22Rv1 (cell line): Measurements from ENCODE around the gene CYB5B.

Experiments used
- ZFX ChIP-seq: fragments of 450-650 bp; IDR thresholded peaks from 2 replicates; pipeline ENCODE4 v1.6.1; 2017; ENCODE audit warnings: antibody characterized with exemption, borderline replicate concordance
- TF ChIP-seq, protein P1 (sequence below): fragments of 450-650 bp; IDR thresholded peaks from 2 replicates; pipeline ENCODE4 v1.5.1; 2017; ENCODE audit warnings: mild to moderate bottlenecking

DNA sequence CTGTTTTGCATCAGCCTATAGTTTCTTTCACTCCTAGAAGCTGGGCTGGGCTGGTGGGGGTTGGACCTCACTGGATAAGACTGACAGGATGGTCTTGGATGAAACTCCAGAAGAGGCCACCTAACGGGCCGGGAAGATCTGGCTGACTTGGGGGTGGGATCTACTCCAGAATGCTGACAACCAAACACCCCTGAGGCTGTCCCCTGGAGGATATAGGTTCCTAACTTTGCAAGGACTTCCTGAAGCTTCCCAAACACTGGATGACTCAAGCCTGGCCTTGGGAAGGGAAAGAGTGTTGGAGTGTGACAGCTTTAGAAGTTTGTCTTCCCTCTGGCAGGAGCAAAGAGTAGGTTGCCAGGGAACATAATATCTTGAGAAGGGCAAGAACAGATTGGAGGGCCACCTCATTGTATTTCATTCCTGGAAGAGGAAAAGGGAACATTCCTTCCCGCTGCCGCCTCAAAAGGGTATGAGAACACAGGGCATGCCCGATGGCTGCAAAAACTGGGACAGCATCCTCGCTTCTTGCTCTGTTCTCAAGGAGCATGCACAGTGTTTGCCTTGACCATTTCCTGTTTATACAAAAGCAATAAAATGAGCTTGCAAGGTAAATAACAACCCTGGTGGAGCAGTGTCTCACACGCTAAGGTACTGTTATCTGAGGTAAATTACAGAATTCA is 6.8 kb upstream of the CYB5B start:
- TF ChIP-seq, protein P1, sequence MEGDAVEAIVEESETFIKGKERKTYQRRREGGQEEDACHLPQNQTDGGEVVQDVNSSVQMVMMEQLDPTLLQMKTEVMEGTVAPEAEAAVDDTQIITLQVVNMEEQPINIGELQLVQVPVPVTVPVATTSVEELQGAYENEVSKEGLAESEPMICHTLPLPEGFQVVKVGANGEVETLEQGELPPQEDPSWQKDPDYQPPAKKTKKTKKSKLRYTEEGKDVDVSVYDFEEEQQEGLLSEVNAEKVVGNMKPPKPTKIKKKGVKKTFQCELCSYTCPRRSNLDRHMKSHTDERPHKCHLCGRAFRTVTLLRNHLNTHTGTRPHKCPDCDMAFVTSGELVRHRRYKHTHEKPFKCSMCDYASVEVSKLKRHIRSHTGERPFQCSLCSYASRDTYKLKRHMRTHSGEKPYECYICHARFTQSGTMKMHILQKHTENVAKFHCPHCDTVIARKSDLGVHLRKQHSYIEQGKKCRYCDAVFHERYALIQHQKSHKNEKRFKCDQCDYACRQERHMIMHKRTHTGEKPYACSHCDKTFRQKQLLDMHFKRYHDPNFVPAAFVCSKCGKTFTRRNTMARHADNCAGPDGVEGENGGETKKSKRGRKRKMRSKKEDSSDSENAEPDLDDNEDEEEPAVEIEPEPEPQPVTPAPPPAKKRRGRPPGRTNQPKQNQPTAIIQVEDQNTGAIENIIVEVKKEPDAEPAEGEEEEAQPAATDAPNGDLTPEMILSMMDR = no peak
- TF ChIP-seq ZFX = no peak
